Omental fat pad (tissue), 4 donors: ENCODE data around the gene IFITM5. TPM values are rescaled to one million over a fixed set of nuclear protein-coding genes. Genes with fewer than 3 reads are reported as not detected.

Experiments
- ATAC-seq: fragments of 150-250 bp; one replicate; pipeline ENCODE4 v1.9.1; 2016; ENCODE audit warnings: mild to moderate bottlenecking, moderate library complexity; ENCODE audit not compliant: low FRiP score
- DNase-seq: peaks from one replicate; pipeline ENCODE4 v3.0.0-alpha.2; 2019; ENCODE audit warnings: low spot score
- total RNA-seq, 4 donors: library from RNA; depleted of rRNA; stranded (reverse); fragments of >200 nt; gene quantifications; one replicate each; pipeline ENCODE4 v1.1.0, GENCODE V29; 2016
- TF ChIP-seq, protein P1 (sequence below), 3 donors: fragments of 450-650 bp; IDR thresholded peaks; one replicate each; pipeline ENCODE4 v1.5.1; 2016 to 2017; ENCODE audit warnings: antibody characterized with exemption in 3 of 3, mild to moderate bottlenecking in 3 of 3, moderate library complexity in 2 of 3

Gene IFITM5
- total RNA-seq, 4 donors from 2014 or later = not detected

DNA sequence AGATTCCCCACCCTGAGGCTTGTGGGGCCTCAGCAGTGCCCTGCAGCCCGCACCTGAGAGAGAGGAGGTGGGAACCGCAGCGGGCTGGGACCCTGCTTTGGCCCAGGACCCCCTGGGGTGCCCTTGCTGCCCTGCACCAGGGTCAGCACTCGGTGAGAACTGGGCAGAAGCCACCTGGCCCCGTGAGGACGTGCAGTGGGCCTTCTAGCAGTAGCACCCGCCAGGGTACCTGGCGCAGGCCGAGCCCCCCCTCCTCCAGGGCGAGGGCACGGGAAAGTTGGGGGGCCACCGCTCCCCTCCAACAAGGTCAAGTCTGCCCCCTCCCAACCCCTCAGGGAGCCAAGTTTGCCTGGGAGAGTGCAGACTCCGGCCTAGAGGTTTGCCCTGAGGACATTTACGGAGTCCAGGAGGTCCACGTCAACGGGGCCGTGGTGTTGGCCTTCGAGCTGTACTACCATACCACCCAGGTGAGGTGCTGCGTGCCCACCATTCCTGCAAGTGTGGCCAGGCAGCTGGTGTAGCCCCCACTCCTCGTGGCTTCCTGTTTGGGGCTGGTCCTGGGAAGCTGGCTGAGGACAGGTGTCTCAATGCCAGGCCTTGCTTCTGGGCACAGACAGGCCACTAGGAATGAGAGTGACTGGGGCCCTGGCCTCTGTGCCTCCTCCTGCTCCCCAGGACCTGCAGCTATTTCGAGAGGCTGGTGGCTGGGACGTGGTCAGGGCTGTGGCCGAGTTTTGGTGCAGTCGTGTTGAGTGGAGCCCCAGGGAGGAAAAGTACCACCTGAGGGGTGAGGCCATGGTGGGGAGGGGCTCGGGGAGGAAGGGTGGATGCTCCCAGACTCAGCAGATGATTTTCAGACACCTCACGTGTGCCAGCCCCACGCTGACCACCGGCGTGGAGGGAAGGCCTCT lies 6.9 kb downstream of the IFITM5 start:
- no peak for DNase-seq
- ATAC-seq = no peak
- TF ChIP-seq, protein P1, sequence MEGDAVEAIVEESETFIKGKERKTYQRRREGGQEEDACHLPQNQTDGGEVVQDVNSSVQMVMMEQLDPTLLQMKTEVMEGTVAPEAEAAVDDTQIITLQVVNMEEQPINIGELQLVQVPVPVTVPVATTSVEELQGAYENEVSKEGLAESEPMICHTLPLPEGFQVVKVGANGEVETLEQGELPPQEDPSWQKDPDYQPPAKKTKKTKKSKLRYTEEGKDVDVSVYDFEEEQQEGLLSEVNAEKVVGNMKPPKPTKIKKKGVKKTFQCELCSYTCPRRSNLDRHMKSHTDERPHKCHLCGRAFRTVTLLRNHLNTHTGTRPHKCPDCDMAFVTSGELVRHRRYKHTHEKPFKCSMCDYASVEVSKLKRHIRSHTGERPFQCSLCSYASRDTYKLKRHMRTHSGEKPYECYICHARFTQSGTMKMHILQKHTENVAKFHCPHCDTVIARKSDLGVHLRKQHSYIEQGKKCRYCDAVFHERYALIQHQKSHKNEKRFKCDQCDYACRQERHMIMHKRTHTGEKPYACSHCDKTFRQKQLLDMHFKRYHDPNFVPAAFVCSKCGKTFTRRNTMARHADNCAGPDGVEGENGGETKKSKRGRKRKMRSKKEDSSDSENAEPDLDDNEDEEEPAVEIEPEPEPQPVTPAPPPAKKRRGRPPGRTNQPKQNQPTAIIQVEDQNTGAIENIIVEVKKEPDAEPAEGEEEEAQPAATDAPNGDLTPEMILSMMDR (IDR thresholded peaks at IDR 0.05) = no peak

DNA sequence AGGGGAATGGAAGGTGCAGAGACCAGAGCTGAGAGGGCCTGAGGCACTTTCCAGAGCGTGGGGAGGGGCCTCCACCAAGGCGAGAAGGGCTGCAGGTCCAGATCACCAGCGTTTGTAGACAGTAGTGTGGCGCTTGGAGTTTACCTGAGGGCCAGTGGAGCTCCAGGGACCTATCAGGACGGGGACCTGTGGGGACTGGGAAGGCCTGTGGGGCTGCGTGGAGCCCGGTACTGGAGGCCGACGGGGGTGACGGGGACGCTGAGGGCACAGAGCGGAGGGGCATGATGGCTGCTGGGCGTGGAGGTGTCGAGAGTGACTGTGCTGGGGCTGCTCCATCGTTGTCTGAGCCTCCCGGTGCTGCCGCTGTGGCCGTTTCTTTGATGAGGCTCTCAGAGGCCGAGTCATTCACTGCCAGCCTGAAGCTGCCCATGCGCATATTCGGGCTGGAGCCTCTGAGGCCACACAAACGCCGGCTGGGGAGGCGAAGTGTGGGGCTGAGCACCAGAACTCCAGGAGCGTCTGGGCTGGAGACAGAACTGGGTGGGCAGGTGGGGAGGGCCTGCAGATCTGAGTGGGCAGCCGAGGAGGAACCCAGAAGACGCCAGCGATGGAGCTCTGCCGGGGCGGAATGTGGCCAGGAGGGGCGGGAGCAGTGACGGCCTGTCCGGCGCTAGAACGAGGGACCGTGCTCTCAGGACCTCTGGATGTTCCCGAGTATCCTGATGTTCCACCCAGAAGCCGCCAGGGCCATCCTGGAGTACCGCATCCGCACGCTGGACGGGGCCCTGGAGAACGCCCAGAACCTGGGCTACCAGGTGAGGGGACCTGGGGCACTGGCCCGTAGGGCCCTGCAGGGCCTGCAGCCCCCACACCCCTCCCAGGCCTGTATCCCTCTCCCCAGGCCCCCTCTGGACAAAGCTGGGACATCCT lies 7.8 kb downstream of the IFITM5 start:
- DNase-seq (no peak), ATAC-seq (no peak)
- TF ChIP-seq, protein P1 (IDR thresholded peaks at IDR 0.05) = no peak

DNA sequence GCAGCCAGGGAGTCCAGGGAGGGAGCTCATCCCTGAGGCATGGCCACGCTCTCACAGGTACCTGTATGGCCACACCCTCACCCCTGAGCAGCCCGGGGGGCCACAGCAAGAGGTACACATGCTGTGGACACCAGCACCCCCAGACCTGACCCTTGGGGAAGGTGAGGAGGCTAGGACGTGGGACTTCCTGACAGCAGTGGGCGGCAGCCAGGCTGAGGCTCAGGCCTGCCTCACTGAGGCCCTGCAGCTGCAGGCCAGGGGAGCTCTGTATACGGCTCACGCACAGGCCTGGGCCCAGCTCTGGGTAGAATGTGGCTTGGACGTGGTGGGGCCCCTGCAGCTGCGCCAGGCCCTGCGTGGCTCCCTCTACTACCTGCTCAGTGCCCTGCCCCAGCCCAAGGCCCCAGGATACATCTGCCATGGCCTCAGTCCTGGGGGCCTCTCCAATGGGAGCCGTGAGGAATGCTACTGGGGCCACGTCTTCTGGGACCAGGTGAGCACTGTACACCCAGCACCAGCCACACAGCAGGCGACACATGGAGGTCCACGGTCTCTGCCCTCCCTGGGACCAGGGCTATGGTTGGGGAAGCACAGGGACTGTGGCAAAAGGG lies 8.6 kb downstream of the IFITM5 start:
- no peak for DNase-seq
- no peak for ATAC-seq
- TF ChIP-seq, protein P1 (IDR thresholded peaks at IDR 0.05) = no peak

DNA sequence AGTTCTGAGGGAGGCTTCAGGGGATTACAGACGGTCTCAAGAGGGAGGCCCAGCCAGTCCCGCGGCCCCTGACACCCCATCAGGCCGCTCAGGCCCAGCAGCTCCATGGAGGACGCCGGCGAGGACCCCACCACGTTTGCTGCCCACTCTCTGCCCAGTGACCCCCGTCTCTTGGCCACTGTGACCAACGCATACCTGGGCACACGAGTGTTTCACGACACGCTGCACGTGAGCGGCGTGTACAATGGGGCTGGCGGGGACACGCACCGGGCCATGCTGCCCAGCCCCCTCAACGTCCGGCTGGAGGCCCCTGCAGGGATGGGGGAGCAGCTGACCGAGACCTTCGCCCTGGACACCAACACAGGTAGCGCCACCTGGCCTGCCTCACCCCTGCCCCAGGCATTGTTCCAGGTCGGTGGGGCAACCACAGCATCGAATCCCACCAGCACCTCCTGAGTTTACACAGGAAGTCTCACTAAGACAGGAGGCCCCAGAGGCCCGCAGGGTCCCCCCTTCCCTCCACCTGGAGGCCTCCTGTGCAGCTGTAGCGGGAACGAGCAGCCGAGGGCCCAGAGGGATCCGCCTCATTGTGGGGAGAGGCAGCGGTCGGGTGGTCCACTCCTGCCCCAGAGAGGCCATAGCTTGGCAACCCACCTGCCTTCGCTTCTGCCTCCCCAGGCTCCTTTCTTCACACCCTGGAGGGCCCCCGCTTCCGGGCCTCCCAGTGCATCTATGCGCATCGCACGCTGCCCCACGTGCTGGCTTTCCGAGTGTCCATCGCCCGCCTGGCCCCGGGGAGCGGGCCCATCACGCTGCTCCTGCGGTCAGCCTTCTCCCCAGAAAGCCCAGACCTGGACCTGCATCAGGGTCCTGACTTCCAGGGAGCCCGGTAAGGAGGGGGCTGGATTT lies 9.4 kb downstream of the IFITM5 start:
- TF ChIP-seq, protein P1 (IDR thresholded peaks at IDR 0.05) = no peak
- ATAC-seq (no peak), DNase-seq (no peak)

DNA sequence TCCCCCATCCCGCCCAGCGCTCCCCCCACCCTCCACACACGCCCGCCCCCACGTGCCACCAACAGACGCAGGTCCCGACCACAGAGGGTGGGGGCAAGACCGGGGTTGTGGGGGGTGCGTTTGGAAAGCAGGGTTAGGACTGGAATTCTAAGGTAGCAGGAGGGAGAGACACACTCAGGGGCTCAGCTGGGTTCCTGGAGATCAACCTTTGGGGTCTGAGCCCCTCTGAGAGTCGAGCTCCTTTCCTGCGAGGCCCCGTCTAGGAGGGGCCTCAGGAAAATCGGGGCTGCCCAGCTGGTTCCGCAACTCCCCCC lies 10.0 kb downstream of the IFITM5 start:
- ATAC-seq (no peak), DNase-seq (no peak)
- TF ChIP-seq, protein P1 (IDR thresholded peaks at IDR 0.05) = no peak
